Measurements from ENCODE around the gene SMIM41.

SMIM41 gene

DNA sequence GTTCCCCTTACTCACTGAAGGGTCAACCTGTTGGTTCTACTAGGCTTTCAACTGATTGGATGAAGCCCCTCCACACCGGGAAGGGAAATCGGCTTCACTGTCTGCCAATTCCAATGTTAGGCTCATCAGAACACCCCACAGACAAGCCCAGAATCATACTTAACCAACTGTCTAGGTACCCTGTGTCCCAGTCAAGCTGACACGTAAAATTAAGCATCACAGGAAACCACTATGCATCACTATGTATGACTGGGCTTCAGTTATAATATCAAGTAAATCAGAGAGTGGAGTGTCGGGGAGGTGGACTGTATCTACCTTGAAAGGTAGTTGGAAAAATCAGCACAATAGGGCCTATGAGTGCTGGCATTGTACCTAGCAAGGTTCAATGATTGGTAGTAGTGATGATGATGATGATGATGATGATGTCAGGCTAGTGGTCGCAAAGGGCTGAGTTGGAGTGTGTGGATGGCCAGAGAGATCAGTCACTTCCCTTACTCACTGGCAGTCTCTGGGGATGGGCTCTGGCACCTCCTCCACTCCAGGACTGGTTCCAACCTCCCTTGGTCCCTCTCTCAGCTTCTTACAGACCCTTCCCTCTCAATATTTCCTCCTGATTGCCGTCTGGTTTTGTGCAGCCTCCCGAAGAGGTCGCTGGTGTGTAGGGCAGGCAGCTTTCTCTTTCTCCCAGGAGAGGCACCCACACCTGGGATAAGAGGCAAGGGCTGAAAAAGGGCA is 13.0 kb upstream of the SMIM41 start:
- Histone ChIP-seq H3K4me3 (replicated peaks; ENCODE audit: insufficient read depth, low read length) (no peak overlapping the region), H3K27ac (replicated peaks) (no peak overlapping the region), H3K27me3 (ENCODE audit: insufficient read depth, poor library complexity, severe bottlenecking) (no peaks in the 10 kb centered on the region)
- TF ChIP-seq SPI1 (IDR thresholded peaks at IDR 0.05; ENCODE audit: borderline replicate concordance, low read depth) = no peak
- TF ChIP-seq, protein P1, sequence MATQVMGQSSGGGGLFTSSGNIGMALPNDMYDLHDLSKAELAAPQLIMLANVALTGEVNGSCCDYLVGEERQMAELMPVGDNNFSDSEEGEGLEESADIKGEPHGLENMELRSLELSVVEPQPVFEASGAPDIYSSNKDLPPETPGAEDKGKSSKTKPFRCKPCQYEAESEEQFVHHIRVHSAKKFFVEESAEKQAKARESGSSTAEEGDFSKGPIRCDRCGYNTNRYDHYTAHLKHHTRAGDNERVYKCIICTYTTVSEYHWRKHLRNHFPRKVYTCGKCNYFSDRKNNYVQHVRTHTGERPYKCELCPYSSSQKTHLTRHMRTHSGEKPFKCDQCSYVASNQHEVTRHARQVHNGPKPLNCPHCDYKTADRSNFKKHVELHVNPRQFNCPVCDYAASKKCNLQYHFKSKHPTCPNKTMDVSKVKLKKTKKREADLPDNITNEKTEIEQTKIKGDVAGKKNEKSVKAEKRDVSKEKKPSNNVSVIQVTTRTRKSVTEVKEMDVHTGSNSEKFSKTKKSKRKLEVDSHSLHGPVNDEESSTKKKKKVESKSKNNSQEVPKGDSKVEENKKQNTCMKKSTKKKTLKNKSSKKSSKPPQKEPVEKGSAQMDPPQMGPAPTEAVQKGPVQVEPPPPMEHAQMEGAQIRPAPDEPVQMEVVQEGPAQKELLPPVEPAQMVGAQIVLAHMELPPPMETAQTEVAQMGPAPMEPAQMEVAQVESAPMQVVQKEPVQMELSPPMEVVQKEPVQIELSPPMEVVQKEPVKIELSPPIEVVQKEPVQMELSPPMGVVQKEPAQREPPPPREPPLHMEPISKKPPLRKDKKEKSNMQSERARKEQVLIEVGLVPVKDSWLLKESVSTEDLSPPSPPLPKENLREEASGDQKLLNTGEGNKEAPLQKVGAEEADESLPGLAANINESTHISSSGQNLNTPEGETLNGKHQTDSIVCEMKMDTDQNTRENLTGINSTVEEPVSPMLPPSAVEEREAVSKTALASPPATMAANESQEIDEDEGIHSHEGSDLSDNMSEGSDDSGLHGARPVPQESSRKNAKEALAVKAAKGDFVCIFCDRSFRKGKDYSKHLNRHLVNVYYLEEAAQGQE (IDR thresholded peaks at IDR 0.05; ENCODE audit: insufficient replicate concordance, low read depth) = no peak
- DNase-seq (ENCODE audit: low read depth in 1 of 2, low spot score in 1 of 2) = no peak

DNA sequence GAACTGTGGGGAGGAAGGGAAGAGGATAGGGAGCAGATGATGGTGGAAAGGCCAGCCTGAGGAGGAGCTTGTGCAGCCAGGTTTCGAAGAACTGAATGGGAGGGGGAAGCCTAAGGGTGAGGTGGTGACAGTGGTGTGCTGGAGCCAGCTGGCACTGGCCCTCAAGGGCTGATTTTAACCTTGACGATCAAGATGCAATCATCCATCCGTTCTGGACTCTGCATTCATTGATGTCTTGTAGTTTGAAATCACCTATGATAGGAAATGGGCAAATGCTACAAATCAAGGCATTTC is 12.5 kb upstream of the SMIM41 start:
- DNase-seq (ENCODE audit: low read depth in 1 of 2, low spot score in 1 of 2) = no peak
- no peak overlapping the region for H3K27ac ChIP-seq (replicated peaks)
- no peaks in the 10 kb centered on the region for H3K27me3 ChIP-seq (ENCODE audit: insufficient read depth, poor library complexity, severe bottlenecking)
- TF ChIP-seq, protein P2, sequence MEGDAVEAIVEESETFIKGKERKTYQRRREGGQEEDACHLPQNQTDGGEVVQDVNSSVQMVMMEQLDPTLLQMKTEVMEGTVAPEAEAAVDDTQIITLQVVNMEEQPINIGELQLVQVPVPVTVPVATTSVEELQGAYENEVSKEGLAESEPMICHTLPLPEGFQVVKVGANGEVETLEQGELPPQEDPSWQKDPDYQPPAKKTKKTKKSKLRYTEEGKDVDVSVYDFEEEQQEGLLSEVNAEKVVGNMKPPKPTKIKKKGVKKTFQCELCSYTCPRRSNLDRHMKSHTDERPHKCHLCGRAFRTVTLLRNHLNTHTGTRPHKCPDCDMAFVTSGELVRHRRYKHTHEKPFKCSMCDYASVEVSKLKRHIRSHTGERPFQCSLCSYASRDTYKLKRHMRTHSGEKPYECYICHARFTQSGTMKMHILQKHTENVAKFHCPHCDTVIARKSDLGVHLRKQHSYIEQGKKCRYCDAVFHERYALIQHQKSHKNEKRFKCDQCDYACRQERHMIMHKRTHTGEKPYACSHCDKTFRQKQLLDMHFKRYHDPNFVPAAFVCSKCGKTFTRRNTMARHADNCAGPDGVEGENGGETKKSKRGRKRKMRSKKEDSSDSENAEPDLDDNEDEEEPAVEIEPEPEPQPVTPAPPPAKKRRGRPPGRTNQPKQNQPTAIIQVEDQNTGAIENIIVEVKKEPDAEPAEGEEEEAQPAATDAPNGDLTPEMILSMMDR (IDR thresholded peaks at IDR 0.05; ENCODE audit: insufficient read depth, low read length) = no peak
- TF ChIP-seq GABPA (IDR thresholded peaks at IDR 0.05; ENCODE audit: low read depth) (no peak), POLR2AphosphoS5 (IDR thresholded peaks at IDR 0.05; ENCODE audit: low read depth) (no peak), SPI1 (IDR thresholded peaks at IDR 0.05; ENCODE audit: borderline replicate concordance, low read depth) (no peak)
- TF ChIP-seq, protein P1 (IDR thresholded peaks at IDR 0.05; ENCODE audit: insufficient replicate concordance, low read depth) = no peak
- H3K4me3 ChIP-seq (replicated peaks; ENCODE audit: insufficient read depth, low read length) = no peak overlapping the region

DNA sequence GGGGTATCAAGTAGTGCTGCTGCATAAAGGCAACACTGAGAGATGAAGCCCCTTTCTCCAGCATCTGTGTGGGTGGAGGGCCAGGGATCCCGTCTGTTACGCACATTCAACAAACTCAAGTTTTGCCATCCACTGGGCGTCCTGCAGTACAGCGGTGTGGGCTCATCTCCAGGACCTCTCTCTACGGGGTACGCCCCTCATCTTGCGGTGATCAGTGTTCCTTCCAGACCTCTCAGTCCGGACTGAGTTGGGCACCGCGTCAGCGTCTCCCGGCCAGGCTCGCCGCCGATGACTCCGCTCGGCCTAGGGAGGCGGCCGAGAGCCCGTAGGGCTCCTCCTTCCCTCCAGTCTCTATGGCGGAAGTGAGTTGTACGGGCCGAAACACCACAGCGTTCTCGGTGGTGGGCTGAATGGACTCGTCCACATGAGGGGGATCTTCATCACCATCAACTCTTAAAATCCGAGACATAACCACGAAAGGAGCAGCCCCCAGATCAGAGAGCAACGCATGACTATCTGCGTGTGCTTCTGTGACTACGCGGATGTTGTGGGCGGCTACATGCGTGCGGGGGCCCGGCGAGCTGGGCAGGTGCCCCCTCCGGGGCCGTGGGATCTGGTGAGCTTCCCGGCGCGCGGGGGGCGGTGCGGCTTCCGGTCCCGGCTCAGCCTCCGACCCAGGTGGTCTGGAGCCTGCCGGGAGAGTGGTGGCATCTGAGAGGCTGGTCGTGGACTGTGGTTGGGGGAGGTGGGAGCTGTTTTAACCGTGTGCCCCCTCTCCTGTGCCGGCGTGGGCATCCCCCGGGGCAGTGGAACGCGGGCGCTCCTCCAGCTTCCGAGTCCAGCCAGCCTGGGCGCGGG is 9.9 kb upstream of the SMIM41 start, which contains the start of gene ATG101:
Gene ATG101 (plus strand): TSS at position 652 of the 858 bp plus-strand sequence. CDS start 3,673 bp downstream, outside the sequence.
- peak; percentile 87 to 93 for DNase-seq (ENCODE audit: low read depth in 1 of 2, low spot score in 1 of 2)
- TF ChIP-seq SPI1 (IDR thresholded peaks at IDR 0.05; ENCODE audit: borderline replicate concordance, low read depth) (peak; percentile 41; the same call in 1 of the 2 replicates), GABPA (IDR thresholded peaks at IDR 0.05; ENCODE audit: low read depth) (peak; percentile 90), POLR2AphosphoS5 (IDR thresholded peaks at IDR 0.05; ENCODE audit: low read depth) (no peak; the same call in 1 of the 2 replicates)
- TF ChIP-seq, protein P2 (IDR thresholded peaks at IDR 0.05; ENCODE audit: insufficient read depth, low read length) = peak; percentile 92
- TF ChIP-seq, protein P1 (IDR thresholded peaks at IDR 0.05; ENCODE audit: insufficient replicate concordance, low read depth) = no peak
- Histone ChIP-seq H3K27me3 (ENCODE audit: insufficient read depth, poor library complexity, severe bottlenecking) (no peaks in the 10 kb centered on the region), H3K4me3 (replicated peaks; ENCODE audit: insufficient read depth, low read length) (peak within 1 kb of the TSS; percentile 97), H3K27ac (replicated peaks) (peak within 1 kb of the TSS; percentile 99)

Data from HL-60 (cell line).